ENCODE measurements around the gene PLOD3.

PLOD3 gene

GRCh38 chr7:101216001-101216859 lies 1.2 kb downstream of the PLOD3 start:
- no peak for TF ChIP-seq CSRNP3 (CRISPR knock-in tag; IDR thresholded peaks at IDR 0.05)
- no peak for TF ChIP-seq ZFP30 (CRISPR knock-in tag; IDR thresholded peaks at IDR 0.05)
- TF ChIP-seq TSHZ2 (CRISPR knock-in tag; IDR thresholded peaks at IDR 0.05), result no peak
- TF ChIP-seq ZNF565 (CRISPR knock-in tag; conservative IDR thresholded peaks at IDR 0.05; ENCODE audit: low read depth), result no peak
- TF ChIP-seq ARNTL (CRISPR knock-in tag; IDR thresholded peaks at IDR 0.05; ENCODE audit: borderline replicate concordance, low read depth), result no peak
- TF ChIP-seq PPARA (CRISPR knock-in tag; IDR thresholded peaks at IDR 0.05; ENCODE audit: borderline replicate concordance), result no peak
- no peak for TF ChIP-seq ZNF8 (CRISPR knock-in tag; IDR thresholded peaks at IDR 0.05)
- TF ChIP-seq TCF4 (CRISPR knock-in tag; IDR thresholded peaks at IDR 0.05; ENCODE audit: borderline replicate concordance), result no peak
- peak; percentile 31 for ATAC-seq

- ATAC-seq, result no peak
- TF ChIP-seq ESRRG (CRISPR knock-in tag; IDR thresholded peaks at IDR 0.05), result no peak
- TF ChIP-seq CREB5 (CRISPR knock-in tag; IDR thresholded peaks at IDR 0.05; ENCODE audit: low read depth), result no peak
Measured at GRCh38 chr7:101212014-101212413, 5.4 kb downstream of the PLOD3 start.

- no peak for TF ChIP-seq TCF4 (CRISPR knock-in tag; IDR thresholded peaks at IDR 0.05; ENCODE audit: borderline replicate concordance)
- no peak for TF ChIP-seq PATZ1 (CRISPR knock-in tag; IDR thresholded peaks at IDR 0.05; ENCODE audit: borderline replicate concordance)
- no peak for TF ChIP-seq BACH2 (CRISPR knock-in tag; IDR thresholded peaks at IDR 0.05; ENCODE audit: borderline replicate concordance)
- TF ChIP-seq GLIS3 (CRISPR knock-in tag; IDR thresholded peaks at IDR 0.05), result no peak
- TF ChIP-seq ZNF70 (CRISPR knock-in tag; IDR thresholded peaks at IDR 0.05), result no peak
- TF ChIP-seq ARNTL (CRISPR knock-in tag; IDR thresholded peaks at IDR 0.05; ENCODE audit: borderline replicate concordance, low read depth), result no peak
- no peak for TF ChIP-seq ZC3H10 (CRISPR knock-in tag; IDR thresholded peaks at IDR 0.05)
- no peak for TF ChIP-seq CSRNP3 (CRISPR knock-in tag; IDR thresholded peaks at IDR 0.05)
- TF ChIP-seq RARB (CRISPR knock-in tag; IDR thresholded peaks at IDR 0.05), result no peak
- TF ChIP-seq OSR1 (CRISPR knock-in tag; IDR thresholded peaks at IDR 0.05), result no peak
- no peak for TF ChIP-seq ZFP3 (CRISPR knock-in tag; IDR thresholded peaks at IDR 0.05)
- TF ChIP-seq ZNF8 (CRISPR knock-in tag; IDR thresholded peaks at IDR 0.05), result no peak
- no peak for TF ChIP-seq POU6F1 (CRISPR knock-in tag; IDR thresholded peaks at IDR 0.05; ENCODE audit: borderline replicate concordance, low read depth)
- TF ChIP-seq ISL1 (CRISPR knock-in tag; IDR thresholded peaks at IDR 0.05), result no peak
- TF ChIP-seq CREB5 (CRISPR knock-in tag; IDR thresholded peaks at IDR 0.05; ENCODE audit: low read depth), result no peak
- ATAC-seq, result no peak
Measured at GRCh38 chr7:101211501-101211900, 5.9 kb downstream of the PLOD3 start.
